Stomach (tissue), 9 donors: ENCODE results near the gene MYRIP. TPM values are rescaled to one million over a fixed set of nuclear protein-coding genes. Genes with fewer than 3 reads are reported as not detected.
A peak's percentile ranks its signal among the peaks of the same experiment; 100 is the strongest.

Experiments used
- DNase-seq, 2 donors: peaks; one replicate each; pipeline versions ENCODE4 v3.0.0 to v3.0.0-alpha.2; 2013 to 2019
- H3K27ac ChIP-seq, 5 donors: fragments of 200-600 bp in 4 of 5; sonication (generic) in 4 of 5; one replicate each; pipeline ENCODE4 v1.5.1; 2013 to 2019; ENCODE audit warnings: mild to moderate bottlenecking in 1 of 5, moderate library complexity in 1 of 5
- H3K27me3 ChIP-seq, 3 donors: fragments of 200-600 bp; sonication (generic); one replicate each; pipeline ENCODE4 v1.5.1; 2017 to 2019; ENCODE audit warnings: mixed run types in 1 of 3
- H3K36me3 ChIP-seq, 4 donors: fragments of 200-600 bp; sonication (generic); 1 replicate in 3 of 4; 2 replicates in 1 of 4; pipeline ENCODE4 v1.5.1; 2016 to 2019
- H3K4me1 ChIP-seq, 4 donors: fragments of 200-600 bp; sonication (generic); one replicate each; pipeline ENCODE4 v1.5.1; 2016 to 2019
- H3K4me3 ChIP-seq, 4 donors: fragments of 200-600 bp; sonication (generic) in 3 of 4; one replicate each; pipeline ENCODE4 v1.5.1; 2016 to 2019; ENCODE audit warnings: mild to moderate bottlenecking in 1 of 4
- H3K9me3 ChIP-seq, 4 donors: fragments of 200-600 bp; sonication (generic); one replicate each; pipeline ENCODE4 v1.5.1; 2016 to 2019
- EP300 ChIP-seq: sonication (generic); formaldehyde crosslinking; IDR thresholded peaks from one replicate; pipeline ENCODE4 v1.6.1; 2017; ENCODE audit warnings: antibody characterized with exemption
- POLR2A ChIP-seq, 4 donors: fragments of 450-650 bp; IDR thresholded peaks; one replicate each; pipeline ENCODE4 v1.6.1; 2016; ENCODE audit warnings: antibody characterized with exemption in 4 of 4, control low read depth in 2 of 4, mild to moderate bottlenecking in 1 of 4, moderate library complexity in 1 of 4
- POLR2AphosphoS5 ChIP-seq, 3 donors: sonication (generic); formaldehyde crosslinking; IDR thresholded peaks; one replicate each; pipeline ENCODE4 v1.6.1; 2016; ENCODE audit warnings: antibody characterized with exemption in 3 of 3
- WGBS, 5 donors: extraction: QIAGEN DNeasy Blood & Tissue Kit in 3 of 5; methylation state at CpG; one replicate each; pipeline versions ENCODE4 v1.1.5 to v1.1.7; 2013 to 2018; 5-methylcytosine and 5-hydroxymethylcytosine counted together
- intact Hi-C: fragments of 100-400 bp; cut with DNase I; formaldehyde crosslinking; loops from one replicate; pipeline ENCODE4 v1.15.1; 2023; ENCODE audit warnings: low total_unique reads
- polyA plus RNA-seq, 3 donors: library from polyadenylated mRNA; stranded (reverse); fragments of 200-250 nt; gene quantifications; one replicate each; pipeline ENCODE4 v1.2.3, GENCODE V29; 2013
- total RNA-seq, 5 donors: library from RNA; depleted of rRNA; stranded (reverse); fragments of >200 nt; gene quantifications; one replicate each; pipeline versions ENCODE4 v1.1.0 to v1.2.3, GENCODE V29; 2014 to 2016
- TF ChIP-seq, protein P1 (sequence below), 7 experiments: fragments of 450-650 bp in 4 of 7; fragments of 200-600 bp in 3 of 7; sonication (generic) in 3 of 7; IDR thresholded peaks; one replicate each; pipeline ENCODE4 v1.5.1; 2016 to 2019; ENCODE audit warnings: antibody characterized with exemption in 7 of 7, control low read depth in 2 of 7, mild to moderate bottlenecking in 1 of 7
- donor health status: healthy with polysubstance abuse.
- donor health status: Bipolar disorder and iron deficiency.
- donor health status: healthy.

MYRIP gene
- total and polyA plus RNA-seq, 8 donors = 1.8 to 20.6 (median 6.8) TPM

DNA sequence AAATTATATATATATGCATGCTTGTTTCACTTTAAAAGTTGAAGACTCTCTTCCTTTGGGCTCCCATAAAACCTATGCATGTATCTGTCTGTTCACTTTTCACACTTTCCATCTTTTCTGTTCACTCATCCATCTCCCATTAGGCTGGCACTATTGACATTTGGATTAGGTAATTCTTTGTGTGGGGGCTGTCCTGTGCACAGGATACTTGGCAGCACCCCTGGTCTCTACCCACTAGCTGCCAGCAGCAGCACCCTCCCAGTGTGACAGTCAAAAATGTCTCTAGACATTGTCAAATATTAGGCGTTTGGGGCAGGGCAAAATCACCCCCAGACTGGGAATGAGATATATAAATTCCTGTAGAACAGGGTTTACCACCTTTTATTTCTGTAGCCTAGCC, 427.8 kb downstream of the MYRIP start:
- TF ChIP-seq EP300 (no peak), POLR2A (IDR thresholded peaks at IDR 0.05) (no peak), POLR2AphosphoS5 (IDR thresholded peaks at IDR 0.05) (no peak)
- TF ChIP-seq, protein P1, sequence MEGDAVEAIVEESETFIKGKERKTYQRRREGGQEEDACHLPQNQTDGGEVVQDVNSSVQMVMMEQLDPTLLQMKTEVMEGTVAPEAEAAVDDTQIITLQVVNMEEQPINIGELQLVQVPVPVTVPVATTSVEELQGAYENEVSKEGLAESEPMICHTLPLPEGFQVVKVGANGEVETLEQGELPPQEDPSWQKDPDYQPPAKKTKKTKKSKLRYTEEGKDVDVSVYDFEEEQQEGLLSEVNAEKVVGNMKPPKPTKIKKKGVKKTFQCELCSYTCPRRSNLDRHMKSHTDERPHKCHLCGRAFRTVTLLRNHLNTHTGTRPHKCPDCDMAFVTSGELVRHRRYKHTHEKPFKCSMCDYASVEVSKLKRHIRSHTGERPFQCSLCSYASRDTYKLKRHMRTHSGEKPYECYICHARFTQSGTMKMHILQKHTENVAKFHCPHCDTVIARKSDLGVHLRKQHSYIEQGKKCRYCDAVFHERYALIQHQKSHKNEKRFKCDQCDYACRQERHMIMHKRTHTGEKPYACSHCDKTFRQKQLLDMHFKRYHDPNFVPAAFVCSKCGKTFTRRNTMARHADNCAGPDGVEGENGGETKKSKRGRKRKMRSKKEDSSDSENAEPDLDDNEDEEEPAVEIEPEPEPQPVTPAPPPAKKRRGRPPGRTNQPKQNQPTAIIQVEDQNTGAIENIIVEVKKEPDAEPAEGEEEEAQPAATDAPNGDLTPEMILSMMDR (IDR thresholded peaks at IDR 0.05) = no peak
- peaks cover 0 to 28% (median 5%) of the 10 kb centered on the region in 4 donors for H3K36me3 ChIP-seq
- H3K27me3 ChIP-seq = no peaks in the 10 kb centered on the region
- WGBS, 5 donors = 41 to 76% (median 63%) methylated on average over 1 of the region's 1 CpG
- no peak overlapping the region for H3K4me3 ChIP-seq
- DNase-seq = no peak
- no peaks in the 10 kb centered on the region for H3K4me1 ChIP-seq
- no peak overlapping the region for H3K27ac ChIP-seq
- intact Hi-C loops = no loop called here
- H3K9me3 ChIP-seq = no peaks in the 10 kb centered on the region

DNA sequence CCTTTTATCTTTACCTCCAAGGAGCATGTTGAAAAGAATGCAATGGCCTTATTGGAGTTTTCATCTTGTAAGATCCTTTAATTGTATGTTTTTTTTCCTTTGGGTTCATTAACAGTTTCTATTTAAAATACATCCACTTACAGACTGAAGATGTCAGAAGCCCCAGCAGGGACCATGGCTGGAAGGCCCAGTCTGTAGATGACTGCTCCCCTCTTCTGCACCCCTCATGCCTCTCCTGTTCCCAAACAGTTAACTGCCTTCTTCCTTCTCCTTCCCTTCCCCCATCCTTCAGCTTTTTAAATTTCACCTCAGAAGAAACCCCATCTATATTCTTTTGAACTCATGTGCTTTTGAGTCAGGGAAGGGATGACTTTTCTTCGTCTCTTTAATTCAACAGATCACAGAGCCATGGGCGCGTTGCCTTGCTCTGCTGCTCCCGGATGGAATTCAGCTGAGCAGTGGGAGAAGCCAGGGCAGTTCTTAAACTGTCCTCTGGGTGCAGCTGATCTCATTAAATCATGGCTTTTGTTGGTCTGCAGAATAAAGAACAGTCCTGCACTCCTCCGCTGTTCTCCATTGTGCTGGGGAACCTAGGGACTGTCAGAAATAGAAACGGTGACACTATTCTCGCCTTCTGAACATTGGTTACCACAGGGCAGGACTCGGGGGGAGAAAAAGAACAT, 428.6 kb downstream of the MYRIP start:
- no peak overlapping the region for H3K27ac ChIP-seq

DNA sequence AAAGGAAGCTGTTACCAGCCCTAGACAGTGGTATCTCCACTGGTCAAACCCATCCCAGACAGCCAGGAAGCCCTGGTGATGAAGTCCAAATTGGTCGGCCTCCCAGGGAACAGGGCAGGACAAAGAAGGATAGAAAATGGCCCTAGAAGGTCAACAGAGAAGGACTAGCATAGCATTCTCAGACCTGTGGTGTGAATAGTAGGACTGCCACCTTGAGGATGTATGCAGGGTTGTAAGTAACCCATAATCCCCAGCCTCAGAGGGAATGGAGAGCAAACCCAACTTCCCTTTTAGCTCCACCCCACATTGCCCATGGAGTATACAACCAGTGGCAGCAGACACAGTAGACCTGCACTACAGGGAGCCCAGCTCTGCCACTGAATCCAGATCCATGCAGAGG, 431.5 kb downstream of the MYRIP start:
- no peak overlapping the region for H3K27ac ChIP-seq
- no peaks in the 10 kb centered on the region for H3K27me3 ChIP-seq
- 98 to 100% (median 100%) methylated on average over 1 of the region's 1 CpG for WGBS, 5 donors
- H3K9me3 ChIP-seq = no peaks in the 10 kb centered on the region
- TF ChIP-seq, protein P1 (IDR thresholded peaks at IDR 0.05) = no peak
- TF ChIP-seq EP300 (no peak), POLR2A (IDR thresholded peaks at IDR 0.05) (no peak), POLR2AphosphoS5 (IDR thresholded peaks at IDR 0.05) (no peak)
- intact Hi-C loops = no loop called here
- no peak for DNase-seq
- H3K4me3 ChIP-seq = no peak overlapping the region
- H3K4me1 ChIP-seq = no peaks in the 10 kb centered on the region
- peaks cover 0 to 10% (median 5%) of the 10 kb centered on the region in 4 donors for H3K36me3 ChIP-seq

More for the DNA sequence above, 428.6 kb downstream of the MYRIP start:
- peak in 1 of 2 donors; percentile 26 for DNase-seq
- 70 to 78% (median 74%) methylated on average over 8 of the region's 8 CpGs for WGBS, 5 donors
- Histone ChIP-seq H3K27me3 (no peaks in the 10 kb centered on the region), H3K4me1 (no peaks in the 10 kb centered on the region), H3K36me3 (peaks cover 0 to 22% (median 5%) of the 10 kb centered on the region in 4 donors), H3K9me3 (no peaks in the 10 kb centered on the region), H3K4me3 (no peak overlapping the region)
- intact Hi-C loops = no loop called here
- TF ChIP-seq EP300 = no peak
- TF ChIP-seq, protein P1 (IDR thresholded peaks at IDR 0.05) = no peak
- TF ChIP-seq POLR2AphosphoS5 (IDR thresholded peaks at IDR 0.05) = no peak
- no peak for TF ChIP-seq POLR2A (IDR thresholded peaks at IDR 0.05)

DNA sequence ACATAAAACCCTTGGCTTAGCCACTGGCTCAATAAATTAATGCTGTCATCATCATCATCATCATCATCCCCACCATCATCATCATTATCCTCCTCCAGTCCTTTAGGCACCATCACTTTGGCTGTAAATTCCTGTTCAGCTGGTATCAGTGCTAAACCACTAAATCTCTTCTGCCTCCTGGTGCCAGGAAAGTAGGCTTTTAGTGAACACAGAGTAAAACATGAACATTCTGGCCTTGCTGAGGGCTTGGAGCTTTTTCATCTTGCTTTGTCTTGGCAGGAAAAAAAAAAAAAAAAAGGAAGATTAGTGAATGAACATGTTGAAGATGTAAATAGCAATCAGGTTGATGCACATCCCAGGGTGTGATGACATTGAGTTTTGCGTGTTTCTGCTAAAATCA, 432.8 kb downstream of the MYRIP start:
- peaks cover 0 to 10% (median 3%) of the 10 kb centered on the region in 4 donors for H3K36me3 ChIP-seq
- no peak overlapping the region for H3K4me3 ChIP-seq
- intact Hi-C loops = no loop called here
- 91 to 100% (median 94%) methylated on average over 1 of the region's 1 CpG for WGBS, 5 donors
- no peak for TF ChIP-seq POLR2A (IDR thresholded peaks at IDR 0.05)
- TF ChIP-seq EP300 = no peak
- TF ChIP-seq POLR2AphosphoS5 (IDR thresholded peaks at IDR 0.05) = no peak
- TF ChIP-seq, protein P1 (IDR thresholded peaks at IDR 0.05) = no peak
- no peaks in the 10 kb centered on the region for H3K9me3 ChIP-seq
- H3K27ac ChIP-seq = no peak overlapping the region
- no peaks in the 10 kb centered on the region for H3K4me1 ChIP-seq
- H3K27me3 ChIP-seq = no peaks in the 10 kb centered on the region
- no peak for DNase-seq
